CD14-positive monocyte (primary cell): ENCODE results near the gene GPHN. TPM values are rescaled to one million over a fixed set of nuclear protein-coding genes. Genes with fewer than 3 reads are reported as not detected.

ENCODE experiments used
- DNase-seq, 3 donors: peaks; one replicate each; pipeline ENCODE4 v3.0.0-alpha.2; 2011 to 2022
- H2AFZ ChIP-seq: 2 replicates; pipeline ENCODE4 v1.6.0; 2012; ENCODE audit warnings: mild to moderate bottlenecking, low read depth, low read length, inconsistent platforms; ENCODE audit not compliant: insufficient read depth, poor library complexity, severe bottlenecking
- H3K27ac ChIP-seq, 2 donors: 1 replicate in 1 of 2; 2 replicates in 1 of 2; pipeline ENCODE4 v1.5.1; 2012 to 2013; ENCODE audit warnings: low read length in 2 of 2, control low read depth in 1 of 2, inconsistent platforms in 1 of 2, low read depth in 1 of 2, mild to moderate bottlenecking in 1 of 2
- H3K27me3 ChIP-seq, 2 donors: one replicate each; pipeline versions ENCODE4 v1.6.0 to v1.6.1; 2011 to 2013; ENCODE audit warnings: low read length in 2 of 2; ENCODE audit not compliant: control insufficient read depth in 2 of 2, insufficient read depth in 2 of 2
- H3K36me3 ChIP-seq, 2 donors: replicated peaks in 1 of 2; 1 replicate in 1 of 2; 2 replicates in 1 of 2; pipeline versions ENCODE4 v1.5.1 to v1.6.1; 2012 to 2013; ENCODE audit warnings: low read length in 2 of 2, control low read depth in 1 of 2, inconsistent platforms in 1 of 2, mild to moderate bottlenecking in 1 of 2; ENCODE audit not compliant: insufficient read depth in 2 of 2, control insufficient read depth in 1 of 2
- H3K4me1 ChIP-seq, 2 donors: 1 replicate in 1 of 2; 2 replicates in 1 of 2; pipeline versions ENCODE4 v1.5.1 to v1.6.1; 2012 to 2013; ENCODE audit warnings: low read length in 2 of 2, control low read depth in 1 of 2, inconsistent platforms in 1 of 2, mild to moderate bottlenecking in 1 of 2, moderate library complexity in 1 of 2; ENCODE audit not compliant: insufficient read depth in 2 of 2, control insufficient read depth in 1 of 2
- H3K4me2 ChIP-seq: replicated peaks from 2 replicates; pipeline ENCODE3; 2012; ENCODE audit warnings: low read length, moderate library complexity, mild to moderate bottlenecking; ENCODE audit not compliant: poor library complexity, severe bottlenecking; ENCODE audit errors: extremely low read depth
- H3K4me3 ChIP-seq, 3 experiments: fragments of 200-600 bp in 1 of 3; sonication (generic) in 1 of 3; replicated peaks in 1 of 3; 1 replicate in 2 of 3; 2 replicates in 1 of 3; pipeline ENCODE4 v1.5.1; 2011 to 2013; ENCODE audit warnings: low read length in 3 of 3, mild to moderate bottlenecking in 3 of 3, control low read depth in 2 of 3, low read depth in 2 of 3, inconsistent platforms in 1 of 3, moderate library complexity in 1 of 3
- H3K79me2 ChIP-seq: 2 replicates; pipeline ENCODE4 v1.6.0; 2012; ENCODE audit warnings: mild to moderate bottlenecking, control low read depth, inconsistent platforms, low read length, moderate library complexity; ENCODE audit not compliant: insufficient read depth
- H3K9ac ChIP-seq: 2 replicates; pipeline ENCODE4 v1.6.0; 2017; ENCODE audit warnings: low read length, mild to moderate bottlenecking; ENCODE audit not compliant: insufficient read depth, poor library complexity, severe bottlenecking
- H3K9me3 ChIP-seq, 2 donors: replicated peaks in 1 of 2; 1 replicate in 1 of 2; 2 replicates in 1 of 2; pipeline versions ENCODE4 v1.5.1 to v1.6.1; 2012 to 2013; ENCODE audit warnings: low read length in 2 of 2, control low read depth in 1 of 2; ENCODE audit not compliant: control insufficient read depth in 1 of 2, insufficient read depth in 1 of 2
- H4K20me1 ChIP-seq: 2 replicates; pipeline ENCODE4 v1.6.0; 2012; ENCODE audit warnings: mild to moderate bottlenecking, low read length, control low read depth, moderate library complexity; ENCODE audit not compliant: insufficient read depth
- H3K27ac Mint-ChIP-seq, 7 donors: one replicate each; pipeline ENCODE4 v1.8.0; 2020; ENCODE audit warnings: mild to moderate bottlenecking in 7 of 7, mixed read lengths in 7 of 7, moderate library complexity in 6 of 7, inconsistent platforms in 2 of 7
- H3K27me3 Mint-ChIP-seq, 3 donors: one replicate each; pipeline ENCODE4 v1.8.0; 2021 to 2022; ENCODE audit warnings: low read depth in 3 of 3, mild to moderate bottlenecking in 3 of 3, mixed read lengths in 3 of 3, moderate library complexity in 3 of 3, inconsistent platforms in 1 of 3
- H3K36me3 Mint-ChIP-seq, 2 donors: one replicate each; pipeline ENCODE4 v1.8.0; 2020; ENCODE audit warnings: mixed read lengths in 2 of 2, inconsistent platforms in 1 of 2, mild to moderate bottlenecking in 1 of 2
- H3K4me1 Mint-ChIP-seq: one replicate; pipeline ENCODE4 v1.8.0; 2020; ENCODE audit warnings: mild to moderate bottlenecking, mixed read lengths
- H3K4me3 Mint-ChIP-seq, 2 donors: one replicate each; pipeline ENCODE4 v1.8.0; 2020; ENCODE audit warnings: mild to moderate bottlenecking in 2 of 2, mixed read lengths in 2 of 2, moderate library complexity in 1 of 2
- H3K9me3 Mint-ChIP-seq, 7 donors: one replicate each; pipeline ENCODE4 v1.8.0; 2020 to 2022; ENCODE audit warnings: mixed read lengths in 7 of 7, mild to moderate bottlenecking in 6 of 7, moderate library complexity in 6 of 7, inconsistent platforms in 2 of 7
- WGBS: methylation state at CpG from one replicate; pipeline ENCODE4 v1.1.5; 2013; ENCODE audit warnings: missing lambda C conversion rate; ENCODE audit not compliant: insufficient coverage; 5-methylcytosine and 5-hydroxymethylcytosine counted together
- intact Hi-C, 2 donors: fragments of 100-400 bp; cut with micrococcal nuclease; formaldehyde crosslinking; loops; one replicate each; pipeline versions ENCODE4 v1.15.0 to v1.15.1; 2023
- polyA plus RNA-seq, 3 donors: library from polyadenylated mRNA; depleted of rRNA in 1 of 3; unstranded in 2 of 3; stranded (reverse) in 1 of 3; fragments of 300-500 nt in 2 of 3; fragments of >200 nt in 1 of 3; fragmentation: Illumina TruSeq in 2 of 3; gene quantifications; 1 replicate in 2 of 3; 2 replicates in 1 of 3; pipeline ENCODE4 v1.2.3, GENCODE V29; 2012 to 2021
- TF ChIP-seq, protein P1 (sequence below): fragments of 200-600 bp; IDR thresholded peaks from one replicate; pipeline ENCODE4 v1.8.0; 2022; ENCODE audit warnings: antibody characterized with exemption, mild to moderate bottlenecking

GPHN gene
- polyA plus RNA-seq, 3 donors = 1.9 to 3.1 (median 3.0) TPM

DNA sequence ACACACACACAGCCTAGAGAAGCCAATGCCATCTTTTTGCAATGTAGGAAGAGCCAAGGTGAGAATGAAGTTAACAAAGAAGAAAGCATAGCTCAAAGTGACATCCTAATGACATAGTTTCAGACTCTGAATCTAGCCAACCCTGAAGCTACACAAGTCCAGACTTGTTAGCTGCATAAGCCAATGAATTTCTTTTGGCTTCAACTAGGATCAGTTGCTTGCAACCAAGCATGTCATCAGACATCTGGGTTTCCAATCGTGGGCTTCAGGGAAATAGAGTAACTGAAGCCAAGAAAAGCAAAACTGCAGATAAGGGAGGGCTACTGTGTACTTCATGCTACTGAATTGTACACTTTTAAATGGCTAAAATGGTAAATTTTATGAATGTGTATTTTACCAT lies 4.4 kb upstream of the GPHN start:
- Histone ChIP-seq H4K20me1 (no peaks in the 10 kb centered on the region), H3K4me1 (peaks cover 9 to 14% of the 10 kb centered on the region in 2 donors), H3K4me2 (no peak overlapping the region), H3K27me3 (no peaks in the 10 kb centered on the region), H3K9me3 (no peaks in the 10 kb centered on the region), H3K79me2 (peaks cover 4% of the 10 kb centered on the region), H3K9ac (no peak overlapping the region), H2AFZ (no peak overlapping the region), H3K4me3 (no peak overlapping the region), H3K36me3 (no peaks in the 10 kb centered on the region), H3K27ac (no peak overlapping the region)
- TF ChIP-seq, protein P1, sequence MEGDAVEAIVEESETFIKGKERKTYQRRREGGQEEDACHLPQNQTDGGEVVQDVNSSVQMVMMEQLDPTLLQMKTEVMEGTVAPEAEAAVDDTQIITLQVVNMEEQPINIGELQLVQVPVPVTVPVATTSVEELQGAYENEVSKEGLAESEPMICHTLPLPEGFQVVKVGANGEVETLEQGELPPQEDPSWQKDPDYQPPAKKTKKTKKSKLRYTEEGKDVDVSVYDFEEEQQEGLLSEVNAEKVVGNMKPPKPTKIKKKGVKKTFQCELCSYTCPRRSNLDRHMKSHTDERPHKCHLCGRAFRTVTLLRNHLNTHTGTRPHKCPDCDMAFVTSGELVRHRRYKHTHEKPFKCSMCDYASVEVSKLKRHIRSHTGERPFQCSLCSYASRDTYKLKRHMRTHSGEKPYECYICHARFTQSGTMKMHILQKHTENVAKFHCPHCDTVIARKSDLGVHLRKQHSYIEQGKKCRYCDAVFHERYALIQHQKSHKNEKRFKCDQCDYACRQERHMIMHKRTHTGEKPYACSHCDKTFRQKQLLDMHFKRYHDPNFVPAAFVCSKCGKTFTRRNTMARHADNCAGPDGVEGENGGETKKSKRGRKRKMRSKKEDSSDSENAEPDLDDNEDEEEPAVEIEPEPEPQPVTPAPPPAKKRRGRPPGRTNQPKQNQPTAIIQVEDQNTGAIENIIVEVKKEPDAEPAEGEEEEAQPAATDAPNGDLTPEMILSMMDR = no peak
- Mint-ChIP-seq H3K36me3 (no peaks in the 10 kb centered on the region), H3K4me3 (no peak overlapping the region), H3K27ac (no peak overlapping the region), H3K27me3 (no peaks in the 10 kb centered on the region), H3K4me1 (peaks cover 11% of the 10 kb centered on the region), H3K9me3 (peaks cover 0 to 2% (median 0%) of the 10 kb centered on the region in 7 donors)
- no peak for DNase-seq
- intact Hi-C loops = no loop called here
- 92% methylated on average over 1 of the region's 1 CpG for WGBS

DNA sequence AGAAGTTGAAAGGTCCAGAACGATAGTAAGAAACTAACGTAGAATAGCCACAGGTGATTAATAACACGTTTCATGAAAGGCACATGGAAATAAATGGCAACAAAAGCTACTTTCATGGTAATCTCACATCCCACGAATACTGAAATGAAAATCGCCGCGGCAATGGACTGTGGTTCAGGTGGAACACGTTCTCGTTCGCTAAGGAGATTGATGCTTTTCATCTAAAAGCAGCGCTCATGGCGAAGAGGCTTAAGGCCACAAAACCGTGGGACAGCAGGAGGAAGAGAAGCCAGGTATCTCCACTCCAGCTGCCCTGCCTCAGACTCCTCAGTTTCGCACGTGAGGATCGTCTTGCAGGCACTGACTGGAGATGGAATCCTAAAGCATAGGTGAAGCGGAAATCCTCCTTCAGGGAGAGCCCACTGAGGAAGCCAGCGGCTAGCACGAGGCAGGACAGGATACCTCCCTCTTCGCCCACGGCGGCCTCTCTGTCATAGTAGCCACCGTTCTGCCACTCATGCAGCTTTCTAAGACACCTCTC lies 696 bp upstream of the GPHN start:
- Histone ChIP-seq H3K36me3 (no peaks in the 10 kb centered on the region), H3K9ac (peak overlapping the region; percentile 62), H3K27me3 (peaks cover 17 to 25% of the 10 kb centered on the region in 2 donors), H3K4me3 (peak overlapping the region; percentile 49 to 96 (median 88)), H3K9me3 (no peaks in the 10 kb centered on the region), H3K4me2 (peak overlapping the region; percentile 98), H2AFZ (peak overlapping the region; percentile 97), H3K4me1 (peaks cover 21 to 29% of the 10 kb centered on the region in 2 donors), H3K79me2 (peaks cover 5% of the 10 kb centered on the region), H4K20me1 (no peaks in the 10 kb centered on the region), H3K27ac (peak overlapping the region; percentile 49 to 56)
- Mint-ChIP-seq H3K27ac (peak overlapping the region in 6 of 7 donors; percentile 46 to 84 (median 67)), H3K4me1 (peaks cover 27% of the 10 kb centered on the region), H3K9me3 (peaks cover 0 to 4% (median 1%) of the 10 kb centered on the region in 7 donors), H3K4me3 (peak overlapping the region; percentile 97 to 99), H3K27me3 (peaks cover 19 to 22% (median 20%) of the 10 kb centered on the region in 3 donors), H3K36me3 (peaks cover 0 to 2% of the 10 kb centered on the region in 2 donors)
- intact Hi-C loops = no loop called here
- 0% methylated on average over 17 of the region's 23 CpGs for WGBS
- no peak for DNase-seq
- TF ChIP-seq, protein P1 = no peak
